GM23338 (cell line): Measurements from ENCODE around the gene RABGAP1L. TPM values are rescaled to one million over a fixed set of nuclear protein-coding genes. Genes with fewer than 3 reads are reported as not detected.

ENCODE experiments used
- ATAC-seq: fragments of 200-7000 bp; cut with Tn5 transposase; 3 replicates; pipeline ENCODE4 v1.9.1; 2020
- DNase-seq: peaks from one replicate; pipeline ENCODE4 v3.0.0-alpha.2; 2015; ENCODE audit warnings: low spot score
- H2AFZ ChIP-seq: fragments of 200-600 bp; sonication (generic); 2 replicates; pipeline ENCODE4 v1.8.0; 2016; ENCODE audit warnings: antibody characterized with exemption, mild to moderate bottlenecking, moderate library complexity
- H3F3A ChIP-seq: fragments of 200-600 bp; sonication (generic); replicated peaks from 2 replicates; pipeline ENCODE4 v1.8.0; 2017; ENCODE audit warnings: antibody characterized with exemption, mixed run types, low read depth
- H3K27ac ChIP-seq: fragments of 200-600 bp; sonication (generic); 2 replicates; pipeline ENCODE4 v1.6.1; 2016; ENCODE audit warnings: low read depth
- H3K27me3 ChIP-seq: fragments of 200-600 bp; sonication (generic); 2 replicates; pipeline ENCODE4 v1.8.0; 2016; ENCODE audit warnings: mild to moderate bottlenecking, mixed run types, moderate library complexity; ENCODE audit not compliant: insufficient read depth
- H3K36me3 ChIP-seq: fragments of 200-600 bp; sonication (generic); 2 replicates; pipeline ENCODE4 v1.8.0; 2016; ENCODE audit warnings: mild to moderate bottlenecking; ENCODE audit not compliant: insufficient read depth
- H3K4me1 ChIP-seq: fragments of 200-600 bp; sonication (generic); 2 replicates; pipeline ENCODE4 v1.8.0; 2016; ENCODE audit warnings: mild to moderate bottlenecking, moderate library complexity; ENCODE audit not compliant: insufficient read depth
- H3K4me2 ChIP-seq: fragments of 200-600 bp; sonication (generic); 2 replicates; pipeline ENCODE4 v1.7.1; 2017; ENCODE audit warnings: mixed run types
- H3K4me3 ChIP-seq: fragments of 200-600 bp; sonication (generic); 2 replicates; pipeline ENCODE4 v1.6.1; 2016; ENCODE audit warnings: mixed run types
- H3K79me2 ChIP-seq: fragments of 200-600 bp; sonication (generic); replicated peaks from 2 replicates; pipeline ENCODE4 v1.8.0; 2017; ENCODE audit warnings: mild to moderate bottlenecking; ENCODE audit not compliant: insufficient read depth
- H3K9me2 ChIP-seq: fragments of 200-600 bp; sonication (generic); 2 replicates; pipeline ENCODE4 v1.8.0; 2017; ENCODE audit not compliant: insufficient read depth
- H4K20me1 ChIP-seq: fragments of 200-600 bp; sonication (generic); replicated peaks from 2 replicates; pipeline ENCODE4 v1.8.0; 2017; ENCODE audit warnings: mild to moderate bottlenecking; ENCODE audit not compliant: insufficient read depth
- H3K27ac Mint-ChIP-seq: 2 replicates; pipeline ENCODE4 v1.8.0; 2020; ENCODE audit warnings: inconsistent platforms, mild to moderate bottlenecking, moderate library complexity, mixed read lengths
- H3K27me3 Mint-ChIP-seq: 3 replicates; pipeline ENCODE4 v1.8.0; 2022; ENCODE audit warnings: low read depth, mild to moderate bottlenecking, moderate library complexity, mixed read lengths, inconsistent platforms; ENCODE audit not compliant: insufficient read depth, poor library complexity
- H3K36me3 Mint-ChIP-seq: 3 replicates; pipeline ENCODE4 v1.8.0; 2021; ENCODE audit warnings: low read depth, mild to moderate bottlenecking, inconsistent platforms, moderate library complexity, mixed read lengths
- H3K4me1 Mint-ChIP-seq: 3 replicates; pipeline ENCODE4 v1.8.0; 2020; ENCODE audit warnings: mild to moderate bottlenecking, inconsistent platforms, mixed read lengths
- H3K4me3 Mint-ChIP-seq: 3 replicates; pipeline ENCODE4 v1.8.0; 2021; ENCODE audit warnings: moderate library complexity, mild to moderate bottlenecking, inconsistent platforms, mixed read lengths
- H3K9me3 Mint-ChIP-seq: 3 replicates; pipeline ENCODE4 v1.8.0; 2020; ENCODE audit warnings: moderate library complexity, mild to moderate bottlenecking, inconsistent platforms, mixed read lengths
- CREB1 ChIP-seq: fragments of 250-450 bp; sonication (Bioruptor Pico); IDR thresholded peaks from 2 replicates; pipeline ENCODE4 v1.5.0; 2020; ENCODE audit warnings: low read depth, mild to moderate bottlenecking, moderate library complexity
- EZH2 ChIP-seq: fragments of 200-600 bp; sonication (generic); IDR thresholded peaks from one replicate; pipeline ENCODE4 v1.8.0; 2017; ENCODE audit warnings: antibody characterized with exemption, mild to moderate bottlenecking, low read depth; ENCODE audit not compliant: unreplicated experiment
- EZH2phosphoT487 ChIP-seq: fragments of 200-600 bp; sonication (generic); IDR thresholded peaks from one replicate; pipeline ENCODE4 v1.8.1; 2018; ENCODE audit warnings: antibody characterized with exemption; ENCODE audit not compliant: unreplicated experiment
- JUNB ChIP-seq: IDR thresholded peaks from one replicate; pipeline ENCODE4 v1.6.1; 2016; ENCODE audit warnings: antibody characterized with exemption; ENCODE audit not compliant: unreplicated experiment
- NANOG ChIP-seq: IDR thresholded peaks from 2 replicates; pipeline ENCODE4 v1.6.1; 2016; ENCODE audit warnings: antibody characterized with exemption, borderline replicate concordance
- POLR2AphosphoS5 ChIP-seq: IDR thresholded peaks from 2 replicates; pipeline ENCODE4 v1.6.1; 2016; ENCODE audit warnings: antibody characterized with exemption, low read depth
- STAT1 ChIP-seq: IDR thresholded peaks from one replicate; pipeline ENCODE4 v1.6.1; 2016; ENCODE audit warnings: antibody characterized with exemption; ENCODE audit not compliant: unreplicated experiment
- ZNF114 ChIP-seq: fragments of 250-450 bp; sonication (Bioruptor Pico); IDR thresholded peaks from 2 replicates; pipeline ENCODE4 v1.5.0; 2020; ENCODE audit warnings: mild to moderate bottlenecking, moderate library complexity
- ZNF331 ChIP-seq: fragments of 250-450 bp; sonication (Bioruptor Pico); IDR thresholded peaks from 2 replicates; pipeline ENCODE4 v1.5.0; 2020; ENCODE audit warnings: low read depth, mild to moderate bottlenecking, moderate library complexity
- polyA plus RNA-seq: library from polyadenylated mRNA; unstranded; fragments of >200 nt; fragmentation: Nextera tagmentation; extraction: Ambion mirVana; gene quantifications from 2 replicates; pipeline ENCODE4 v1.2.1, GENCODE V29; 2016
- total RNA-seq: library from RNA; depleted of rRNA; stranded (reverse); fragments of >200 nt; shearing (Covaris generic); gene quantifications from 2 replicates; pipeline ENCODE4 v1.2.3, GENCODE V29; 2014
- TF ChIP-seq, protein P1 (sequence below): IDR thresholded peaks from one replicate; pipeline ENCODE4 v1.6.1; 2018; ENCODE audit warnings: antibody characterized with exemption; ENCODE audit not compliant: unreplicated experiment
- TF ChIP-seq, protein P2 (sequence below): fragments of 250-450 bp; sonication (Bioruptor Pico); IDR thresholded peaks from 2 replicates; pipeline ENCODE4 v1.5.0; 2020; ENCODE audit warnings: mild to moderate bottlenecking, moderate library complexity
- TF ChIP-seq, protein P3 (sequence below): IDR thresholded peaks from 2 replicates; pipeline ENCODE4 v1.6.1; 2016; ENCODE audit warnings: antibody characterized with exemption
- TF ChIP-seq, protein P4 (sequence below), 2 experiments: fragments of 200-600 bp in 1 of 2; sonication (generic) in 1 of 2; conservative IDR thresholded peaks; 2 replicates each; pipeline versions ENCODE4 v1.5.1 to v1.6.1; 2016 to 2017; ENCODE audit warnings: antibody characterized with exemption in 2 of 2, low read depth in 2 of 2, mild to moderate bottlenecking in 2 of 2, moderate library complexity in 1 of 2

The RABGAP1L gene
- total and polyA plus RNA-seq, 2 experiments from 2014 or later = 83.2 to 136 TPM

DNA sequence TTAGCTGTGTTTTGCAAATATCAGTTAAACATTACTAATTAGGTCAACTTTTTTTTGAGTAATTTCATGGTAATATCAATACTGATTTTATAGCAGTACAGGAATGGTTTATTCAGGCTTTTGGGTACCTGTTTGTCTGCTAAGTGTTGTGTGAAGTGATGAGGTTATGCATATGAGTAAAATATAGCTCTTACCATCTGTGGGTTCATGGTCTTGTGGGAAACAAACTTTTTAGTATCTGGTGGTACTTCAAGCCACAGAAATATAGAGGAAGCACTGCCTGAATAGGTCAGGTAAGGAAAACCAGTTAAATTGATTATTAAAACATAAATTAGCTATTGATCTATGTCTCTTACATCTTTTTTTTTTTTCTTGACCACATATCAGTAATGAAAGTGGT is 113.9 kb downstream of the RABGAP1L start:
- H3K4me2 ChIP-seq = no peak overlapping the region
- peaks cover 4% of the 10 kb centered on the region for H3K27me3 Mint-ChIP-seq
- H3K4me1 Mint-ChIP-seq = no peaks in the 10 kb centered on the region
- H3K36me3 Mint-ChIP-seq = no peaks in the 10 kb centered on the region
- no peaks in the 10 kb centered on the region for H3K4me1 ChIP-seq
- H3K4me3 ChIP-seq = no peak overlapping the region
- no peaks in the 10 kb centered on the region for H3K9me2 ChIP-seq
- no peaks in the 10 kb centered on the region for H4K20me1 ChIP-seq
- ATAC-seq (no peak), DNase-seq (no peak)
- no peak overlapping the region for H3K27ac ChIP-seq
- H3K4me3 Mint-ChIP-seq = no peak overlapping the region
- no peak overlapping the region for H3K27ac Mint-ChIP-seq
- H3K36me3 ChIP-seq = no peaks in the 10 kb centered on the region
- TF ChIP-seq, protein P1, sequence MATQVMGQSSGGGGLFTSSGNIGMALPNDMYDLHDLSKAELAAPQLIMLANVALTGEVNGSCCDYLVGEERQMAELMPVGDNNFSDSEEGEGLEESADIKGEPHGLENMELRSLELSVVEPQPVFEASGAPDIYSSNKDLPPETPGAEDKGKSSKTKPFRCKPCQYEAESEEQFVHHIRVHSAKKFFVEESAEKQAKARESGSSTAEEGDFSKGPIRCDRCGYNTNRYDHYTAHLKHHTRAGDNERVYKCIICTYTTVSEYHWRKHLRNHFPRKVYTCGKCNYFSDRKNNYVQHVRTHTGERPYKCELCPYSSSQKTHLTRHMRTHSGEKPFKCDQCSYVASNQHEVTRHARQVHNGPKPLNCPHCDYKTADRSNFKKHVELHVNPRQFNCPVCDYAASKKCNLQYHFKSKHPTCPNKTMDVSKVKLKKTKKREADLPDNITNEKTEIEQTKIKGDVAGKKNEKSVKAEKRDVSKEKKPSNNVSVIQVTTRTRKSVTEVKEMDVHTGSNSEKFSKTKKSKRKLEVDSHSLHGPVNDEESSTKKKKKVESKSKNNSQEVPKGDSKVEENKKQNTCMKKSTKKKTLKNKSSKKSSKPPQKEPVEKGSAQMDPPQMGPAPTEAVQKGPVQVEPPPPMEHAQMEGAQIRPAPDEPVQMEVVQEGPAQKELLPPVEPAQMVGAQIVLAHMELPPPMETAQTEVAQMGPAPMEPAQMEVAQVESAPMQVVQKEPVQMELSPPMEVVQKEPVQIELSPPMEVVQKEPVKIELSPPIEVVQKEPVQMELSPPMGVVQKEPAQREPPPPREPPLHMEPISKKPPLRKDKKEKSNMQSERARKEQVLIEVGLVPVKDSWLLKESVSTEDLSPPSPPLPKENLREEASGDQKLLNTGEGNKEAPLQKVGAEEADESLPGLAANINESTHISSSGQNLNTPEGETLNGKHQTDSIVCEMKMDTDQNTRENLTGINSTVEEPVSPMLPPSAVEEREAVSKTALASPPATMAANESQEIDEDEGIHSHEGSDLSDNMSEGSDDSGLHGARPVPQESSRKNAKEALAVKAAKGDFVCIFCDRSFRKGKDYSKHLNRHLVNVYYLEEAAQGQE = no peak
- TF ChIP-seq, protein P2, sequence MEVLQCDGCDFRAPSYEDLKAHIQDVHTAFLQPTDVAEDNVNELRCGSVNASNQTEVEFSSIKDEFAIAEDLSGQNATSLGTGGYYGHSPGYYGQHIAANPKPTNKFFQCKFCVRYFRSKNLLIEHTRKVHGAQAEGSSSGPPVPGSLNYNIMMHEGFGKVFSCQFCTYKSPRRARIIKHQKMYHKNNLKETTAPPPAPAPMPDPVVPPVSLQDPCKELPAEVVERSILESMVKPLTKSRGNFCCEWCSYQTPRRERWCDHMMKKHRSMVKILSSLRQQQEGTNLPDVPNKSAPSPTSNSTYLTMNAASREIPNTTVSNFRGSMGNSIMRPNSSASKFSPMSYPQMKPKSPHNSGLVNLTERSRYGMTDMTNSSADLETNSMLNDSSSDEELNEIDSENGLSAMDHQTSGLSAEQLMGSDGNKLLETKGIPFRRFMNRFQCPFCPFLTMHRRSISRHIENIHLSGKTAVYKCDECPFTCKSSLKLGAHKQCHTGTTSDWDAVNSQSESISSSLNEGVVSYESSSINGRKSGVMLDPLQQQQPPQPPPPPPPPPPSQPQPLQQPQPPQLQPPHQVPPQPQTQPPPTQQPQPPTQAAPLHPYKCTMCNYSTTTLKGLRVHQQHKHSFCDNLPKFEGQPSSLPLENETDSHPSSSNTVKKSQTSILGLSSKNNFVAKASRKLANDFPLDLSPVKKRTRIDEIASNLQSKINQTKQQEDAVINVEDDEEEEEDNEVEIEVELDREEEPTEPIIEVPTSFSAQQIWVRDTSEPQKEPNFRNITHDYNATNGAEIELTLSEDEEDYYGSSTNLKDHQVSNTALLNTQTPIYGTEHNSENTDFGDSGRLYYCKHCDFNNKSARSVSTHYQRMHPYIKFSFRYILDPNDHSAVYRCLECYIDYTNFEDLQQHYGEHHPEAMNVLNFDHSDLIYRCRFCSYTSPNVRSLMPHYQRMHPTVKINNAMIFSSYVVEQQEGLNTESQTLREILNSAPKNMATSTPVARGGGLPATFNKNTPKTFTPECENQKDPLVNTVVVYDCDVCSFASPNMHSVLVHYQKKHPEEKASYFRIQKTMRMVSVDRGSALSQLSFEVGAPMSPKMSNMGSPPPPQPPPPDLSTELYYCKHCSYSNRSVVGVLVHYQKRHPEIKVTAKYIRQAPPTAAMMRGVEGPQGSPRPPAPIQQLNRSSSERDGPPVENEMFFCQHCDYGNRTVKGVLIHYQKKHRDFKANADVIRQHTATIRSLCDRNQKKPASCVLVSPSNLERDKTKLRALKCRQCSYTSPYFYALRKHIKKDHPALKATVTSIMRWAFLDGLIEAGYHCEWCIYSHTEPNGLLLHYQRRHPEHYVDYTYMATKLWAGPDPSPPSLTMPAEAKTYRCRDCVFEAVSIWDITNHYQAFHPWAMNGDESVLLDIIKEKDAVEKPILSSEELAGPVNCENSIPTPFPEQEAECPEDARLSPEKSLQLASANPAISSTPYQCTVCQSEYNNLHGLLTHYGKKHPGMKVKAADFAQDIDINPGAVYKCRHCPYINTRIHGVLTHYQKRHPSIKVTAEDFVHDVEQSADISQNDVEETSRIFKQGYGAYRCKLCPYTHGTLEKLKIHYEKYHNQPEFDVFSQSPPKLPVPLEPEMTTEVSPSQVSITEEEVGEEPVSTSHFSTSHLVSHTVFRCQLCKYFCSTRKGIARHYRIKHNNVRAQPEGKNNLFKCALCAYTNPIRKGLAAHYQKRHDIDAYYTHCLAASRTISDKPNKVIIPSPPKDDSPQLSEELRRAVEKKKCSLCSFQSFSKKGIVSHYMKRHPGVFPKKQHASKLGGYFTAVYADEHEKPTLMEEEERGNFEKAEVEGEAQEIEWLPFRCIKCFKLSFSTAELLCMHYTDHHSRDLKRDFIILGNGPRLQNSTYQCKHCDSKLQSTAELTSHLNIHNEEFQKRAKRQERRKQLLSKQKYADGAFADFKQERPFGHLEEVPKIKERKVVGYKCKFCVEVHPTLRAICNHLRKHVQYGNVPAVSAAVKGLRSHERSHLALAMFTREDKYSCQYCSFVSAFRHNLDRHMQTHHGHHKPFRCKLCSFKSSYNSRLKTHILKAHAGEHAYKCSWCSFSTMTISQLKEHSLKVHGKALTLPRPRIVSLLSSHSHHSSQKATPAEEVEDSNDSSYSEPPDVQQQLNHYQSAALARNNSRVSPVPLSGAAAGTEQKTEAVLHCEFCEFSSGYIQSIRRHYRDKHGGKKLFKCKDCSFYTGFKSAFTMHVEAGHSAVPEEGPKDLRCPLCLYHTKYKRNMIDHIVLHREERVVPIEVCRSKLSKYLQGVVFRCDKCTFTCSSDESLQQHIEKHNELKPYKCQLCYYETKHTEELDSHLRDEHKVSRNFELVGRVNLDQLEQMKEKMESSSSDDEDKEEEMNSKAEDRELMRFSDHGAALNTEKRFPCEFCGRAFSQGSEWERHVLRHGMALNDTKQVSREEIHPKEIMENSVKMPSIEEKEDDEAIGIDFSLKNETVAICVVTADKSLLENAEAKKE = no peak
- TF ChIP-seq EZH2phosphoT487 (no peak), POLR2AphosphoS5 (no peak), JUNB (no peak), NANOG (no peak), ZNF331 (CRISPR knock-in tag) (no peak), STAT1 (no peak), ZNF114 (CRISPR knock-in tag) (no peak), CREB1 (CRISPR knock-in tag) (no peak), EZH2 (no peak)
- TF ChIP-seq, protein P3, sequence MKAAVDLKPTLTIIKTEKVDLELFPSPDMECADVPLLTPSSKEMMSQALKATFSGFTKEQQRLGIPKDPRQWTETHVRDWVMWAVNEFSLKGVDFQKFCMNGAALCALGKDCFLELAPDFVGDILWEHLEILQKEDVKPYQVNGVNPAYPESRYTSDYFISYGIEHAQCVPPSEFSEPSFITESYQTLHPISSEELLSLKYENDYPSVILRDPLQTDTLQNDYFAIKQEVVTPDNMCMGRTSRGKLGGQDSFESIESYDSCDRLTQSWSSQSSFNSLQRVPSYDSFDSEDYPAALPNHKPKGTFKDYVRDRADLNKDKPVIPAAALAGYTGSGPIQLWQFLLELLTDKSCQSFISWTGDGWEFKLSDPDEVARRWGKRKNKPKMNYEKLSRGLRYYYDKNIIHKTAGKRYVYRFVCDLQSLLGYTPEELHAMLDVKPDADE = no peak
- TF ChIP-seq, protein P4, sequence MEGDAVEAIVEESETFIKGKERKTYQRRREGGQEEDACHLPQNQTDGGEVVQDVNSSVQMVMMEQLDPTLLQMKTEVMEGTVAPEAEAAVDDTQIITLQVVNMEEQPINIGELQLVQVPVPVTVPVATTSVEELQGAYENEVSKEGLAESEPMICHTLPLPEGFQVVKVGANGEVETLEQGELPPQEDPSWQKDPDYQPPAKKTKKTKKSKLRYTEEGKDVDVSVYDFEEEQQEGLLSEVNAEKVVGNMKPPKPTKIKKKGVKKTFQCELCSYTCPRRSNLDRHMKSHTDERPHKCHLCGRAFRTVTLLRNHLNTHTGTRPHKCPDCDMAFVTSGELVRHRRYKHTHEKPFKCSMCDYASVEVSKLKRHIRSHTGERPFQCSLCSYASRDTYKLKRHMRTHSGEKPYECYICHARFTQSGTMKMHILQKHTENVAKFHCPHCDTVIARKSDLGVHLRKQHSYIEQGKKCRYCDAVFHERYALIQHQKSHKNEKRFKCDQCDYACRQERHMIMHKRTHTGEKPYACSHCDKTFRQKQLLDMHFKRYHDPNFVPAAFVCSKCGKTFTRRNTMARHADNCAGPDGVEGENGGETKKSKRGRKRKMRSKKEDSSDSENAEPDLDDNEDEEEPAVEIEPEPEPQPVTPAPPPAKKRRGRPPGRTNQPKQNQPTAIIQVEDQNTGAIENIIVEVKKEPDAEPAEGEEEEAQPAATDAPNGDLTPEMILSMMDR (conservative IDR thresholded peaks at IDR 0.05; ENCODE audit: low read depth in 2 of 2) = no peak
- no peak overlapping the region for H2AFZ ChIP-seq
- H3K79me2 ChIP-seq = no peaks in the 10 kb centered on the region
- H3K9me3 Mint-ChIP-seq = no peaks in the 10 kb centered on the region
- no peaks in the 10 kb centered on the region for H3K27me3 ChIP-seq
- no peaks in the 10 kb centered on the region for H3F3A ChIP-seq
